GM12801 (cell line): ENCODE measurements around the gene QKI.

ENCODE experiments used
- CTCF ChIP-seq: IDR thresholded peaks from one replicate; pipeline ENCODE4 v1.5.1; 2011; ENCODE audit warnings: control low read depth; ENCODE audit not compliant: insufficient read length; ENCODE audit errors: extremely low read depth

QKI gene

GRCh38 chr6:163572612-163573011, 158.1 kb downstream of the QKI start:
- no peak for TF ChIP-seq CTCF

- no peak for TF ChIP-seq CTCF
These were observed 159.1 kb downstream of the QKI start for GRCh38 chr6:163573503-163574179.

- TF ChIP-seq CTCF, result no peak
These were observed 161.6 kb downstream of the QKI start for GRCh38 chr6:163576114-163576513.

GRCh38 chr6:163577404-163577803, 162.9 kb downstream of the QKI start:
- TF ChIP-seq CTCF, result no peak

- no peak for TF ChIP-seq CTCF
These were observed 164.8 kb downstream of the QKI start for GRCh38 chr6:163579111-163579879.

GRCh38 chr6:163579880-163580295, 165.4 kb downstream of the QKI start:
- TF ChIP-seq CTCF, result no peak

GRCh38 chr6:163580311-163581030, 166.0 kb downstream of the QKI start:
- TF ChIP-seq CTCF, result no peak
